ENCODE measurements around the gene MAP3K4.

The MAP3K4 gene

DNA sequence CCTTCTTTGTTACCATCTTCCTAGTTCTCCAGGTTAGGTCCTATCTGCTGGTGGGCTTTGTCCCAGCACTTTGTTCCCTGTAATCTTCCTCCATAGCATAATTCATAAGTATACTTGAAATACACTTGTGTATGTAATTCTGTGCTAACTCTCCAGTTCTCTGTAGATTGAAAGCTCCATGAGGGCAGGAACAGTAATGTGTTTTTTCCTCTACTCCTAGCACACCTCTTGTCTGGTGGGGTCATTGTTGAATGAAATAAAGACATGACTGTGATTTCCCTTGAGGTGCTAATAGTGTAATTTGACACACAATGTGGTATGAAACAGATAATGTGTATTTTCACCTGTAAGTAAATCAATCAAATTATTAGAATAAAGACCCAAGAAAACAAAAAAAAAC, 30.0 kb downstream of the MAP3K4 start:
- TF ChIP-seq, protein P1, sequence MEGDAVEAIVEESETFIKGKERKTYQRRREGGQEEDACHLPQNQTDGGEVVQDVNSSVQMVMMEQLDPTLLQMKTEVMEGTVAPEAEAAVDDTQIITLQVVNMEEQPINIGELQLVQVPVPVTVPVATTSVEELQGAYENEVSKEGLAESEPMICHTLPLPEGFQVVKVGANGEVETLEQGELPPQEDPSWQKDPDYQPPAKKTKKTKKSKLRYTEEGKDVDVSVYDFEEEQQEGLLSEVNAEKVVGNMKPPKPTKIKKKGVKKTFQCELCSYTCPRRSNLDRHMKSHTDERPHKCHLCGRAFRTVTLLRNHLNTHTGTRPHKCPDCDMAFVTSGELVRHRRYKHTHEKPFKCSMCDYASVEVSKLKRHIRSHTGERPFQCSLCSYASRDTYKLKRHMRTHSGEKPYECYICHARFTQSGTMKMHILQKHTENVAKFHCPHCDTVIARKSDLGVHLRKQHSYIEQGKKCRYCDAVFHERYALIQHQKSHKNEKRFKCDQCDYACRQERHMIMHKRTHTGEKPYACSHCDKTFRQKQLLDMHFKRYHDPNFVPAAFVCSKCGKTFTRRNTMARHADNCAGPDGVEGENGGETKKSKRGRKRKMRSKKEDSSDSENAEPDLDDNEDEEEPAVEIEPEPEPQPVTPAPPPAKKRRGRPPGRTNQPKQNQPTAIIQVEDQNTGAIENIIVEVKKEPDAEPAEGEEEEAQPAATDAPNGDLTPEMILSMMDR (IDR thresholded peaks at IDR 0.05; ENCODE audit: low read depth, low read length) = no peak
- no peak overlapping the region for H3K4me3 ChIP-seq (ENCODE audit: low read depth, low read length)

- TF ChIP-seq, protein P1 (IDR thresholded peaks at IDR 0.05; ENCODE audit: low read depth, low read length) = no peak
- no peak overlapping the region for H3K4me3 ChIP-seq (ENCODE audit: low read depth, low read length)
These were observed 30.6 kb downstream of the MAP3K4 start for GRCh38 chr6:161021998-161022743.

DNA sequence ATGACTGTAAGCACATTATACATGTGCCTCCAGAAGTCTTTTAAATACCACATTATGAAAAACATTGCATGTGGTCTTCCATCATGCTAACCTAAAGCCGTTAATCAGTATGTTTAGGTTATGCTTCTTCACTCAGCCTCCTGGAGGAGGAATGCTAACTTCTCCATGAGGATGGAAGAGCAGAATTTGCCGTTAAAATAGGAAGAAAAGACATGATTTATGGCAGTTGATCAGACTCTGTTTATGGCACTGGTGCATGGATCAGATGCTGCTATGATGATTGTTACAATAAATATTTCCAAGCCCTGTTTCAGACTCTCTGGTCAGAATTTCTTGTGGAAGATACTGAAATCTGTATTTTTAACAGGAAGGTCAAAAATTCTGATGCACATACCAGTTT, 31.7 kb downstream of the MAP3K4 start:
- TF ChIP-seq, protein P1 (IDR thresholded peaks at IDR 0.05; ENCODE audit: low read depth, low read length) = no peak
- H3K4me3 ChIP-seq (ENCODE audit: low read depth, low read length) = no peak overlapping the region

- no peak overlapping the region for H3K4me3 ChIP-seq (ENCODE audit: low read depth, low read length)
- TF ChIP-seq, protein P1 (IDR thresholded peaks at IDR 0.05; ENCODE audit: low read depth, low read length) = no peak
These were observed 32.9 kb downstream of the MAP3K4 start for GRCh38 chr6:161024364-161024920.

DNA sequence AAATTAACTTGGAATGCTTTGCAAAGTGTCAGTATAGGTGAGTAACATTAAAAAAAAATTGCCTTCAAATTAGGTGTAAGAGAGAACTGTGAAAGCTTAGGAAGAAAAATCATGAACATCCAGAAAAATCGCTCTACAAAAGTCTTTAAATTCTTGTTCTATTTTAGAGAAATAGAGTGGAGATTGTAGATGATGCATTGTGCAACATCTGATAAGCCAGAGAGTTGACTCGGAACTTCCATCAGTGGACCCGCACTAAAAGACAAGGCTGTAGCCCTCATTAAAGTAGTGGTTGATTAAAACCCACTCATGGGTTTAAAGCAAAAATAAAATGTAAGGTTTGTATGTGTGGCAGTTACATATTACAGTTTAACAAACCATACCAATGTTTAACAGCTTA, 35.8 kb downstream of the MAP3K4 start:
- TF ChIP-seq, protein P1 (IDR thresholded peaks at IDR 0.05; ENCODE audit: low read depth, low read length) = no peak
- no peak overlapping the region for H3K4me3 ChIP-seq (ENCODE audit: low read depth, low read length)

DNA sequence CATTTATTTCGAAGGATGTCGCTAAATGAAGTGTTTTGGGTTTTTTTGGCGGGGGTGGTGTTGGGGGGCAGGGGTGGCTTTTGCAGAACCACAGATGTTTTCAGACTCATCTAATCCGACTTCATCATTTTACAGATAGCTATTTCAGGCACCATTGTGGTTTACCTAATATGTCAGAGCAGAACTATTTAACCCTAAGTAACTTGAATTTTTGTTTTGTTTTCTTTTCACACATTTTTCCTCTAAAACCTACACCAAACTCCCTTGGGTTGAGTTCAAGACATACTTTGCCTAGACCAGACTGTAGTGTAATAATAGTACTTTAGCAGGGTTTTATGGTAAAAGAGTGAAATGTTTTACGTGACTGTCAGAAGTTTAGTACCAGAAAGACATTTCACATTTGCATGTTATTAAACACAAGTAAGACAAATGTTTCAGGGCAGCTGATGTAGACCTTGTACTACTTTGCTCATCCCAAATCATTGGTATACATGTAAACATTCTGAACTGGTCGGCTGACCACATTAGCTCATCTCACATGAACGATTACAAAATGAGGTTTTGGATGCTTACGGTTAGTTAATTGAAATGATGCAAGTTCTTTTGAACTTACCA, 37.7 kb downstream of the MAP3K4 start:
- H3K4me3 ChIP-seq (ENCODE audit: low read depth, low read length) = no peak overlapping the region
- TF ChIP-seq, protein P1 (IDR thresholded peaks at IDR 0.05; ENCODE audit: low read depth, low read length) = no peak
